Endothelial cell of umbilical vein (primary cell): ENCODE data around the gene SPAG16. TPM values are rescaled to one million over a fixed set of nuclear protein-coding genes. Genes with fewer than 3 reads are reported as not detected.

Source experiments
- BruUV-seq: library from RNA; stranded (reverse); fragments of 400-500 nt; replicated peaks from 2 replicates; lab custom pipeline; 2021; lab: Mats Ljungman, UMichigan
- CTCF ChIA-PET: fragments of 300-600, 350-600 bp; sonication (Branson Sonifier 250); formaldehyde crosslinking; loops from one replicate; lab custom pipeline; 2021; ENCODE audit warnings: antibody characterized with exemption, inconsistent platforms; lab: Charles Lee
- POLR2A ChIA-PET: fragments of 300-600, 350-600 bp; sonication (Branson Sonifier 250); formaldehyde crosslinking; loops from one replicate; lab custom pipeline; 2021; ENCODE audit warnings: antibody characterized with exemption, inconsistent platforms; lab: Charles Lee
- DNase-seq: peaks from one replicate; pipeline ENCODE4 v3.0.0-alpha.2; 2011; ENCODE audit warnings: low read depth, low spot score
- FAIRE-seq: peaks from 2 replicates; lab custom pipeline; 2011; peaks lifted over from hg19 to GRCh38; lab: Jason Lieb, UNC
- H2AFZ ChIP-seq: 2 replicates; pipeline ENCODE4 v1.6.0; 2012; ENCODE audit warnings: low read depth, low read length, control low read depth, inconsistent platforms
- H3K27ac ChIP-seq: 2 replicates; pipeline ENCODE4 v1.5.1; 2011; ENCODE audit warnings: low read depth, mild to moderate bottlenecking, control low read depth, low read length, moderate library complexity; ENCODE audit not compliant: insufficient read depth
- H3K27me3 ChIP-seq, 2 experiments: 2 replicates each; pipeline versions ENCODE4 v1.6.0 to v1.6.1; 2011; ENCODE audit warnings: low read length in 2 of 2, mixed read lengths in 1 of 2; ENCODE audit not compliant: control insufficient read depth in 2 of 2, insufficient read depth in 2 of 2
- H3K36me3 ChIP-seq, 2 experiments: 2 replicates in 1 of 2; 3 replicates in 1 of 2; pipeline ENCODE4 v1.5.1; 2011; ENCODE audit warnings: low read length in 2 of 2, mild to moderate bottlenecking in 1 of 2, moderate library complexity in 1 of 2; ENCODE audit not compliant: control insufficient read depth in 2 of 2, insufficient read depth in 2 of 2; ENCODE audit errors: extremely low read depth in 1 of 2
- H3K4me1 ChIP-seq: 3 replicates; pipeline ENCODE4 v1.5.1; 2011; ENCODE audit warnings: mild to moderate bottlenecking, low read length; ENCODE audit not compliant: control insufficient read depth, insufficient read depth; ENCODE audit errors: extremely low read depth
- H3K4me2 ChIP-seq: 2 replicates; pipeline ENCODE4 v1.6.1; 2011; ENCODE audit warnings: low read length, control low read depth, mixed read lengths; ENCODE audit not compliant: insufficient read depth
- H3K4me3 ChIP-seq, 3 experiments: fragments of 200-600 bp in 1 of 3; sonication (generic), shearing (Covaris generic) in 1 of 3; replicated peaks in 1 of 3; 2 replicates each; pipeline ENCODE4 v1.5.1; 2011 to 2016; ENCODE audit warnings: control low read depth in 3 of 3, low read length in 3 of 3, mild to moderate bottlenecking in 2 of 3, inconsistent platforms in 1 of 3, low read depth in 1 of 3, moderate library complexity in 1 of 3; ENCODE audit not compliant: insufficient read depth in 1 of 3
- H3K79me2 ChIP-seq: 2 replicates; pipeline ENCODE4 v1.6.0; 2012; ENCODE audit warnings: low read length, inconsistent platforms; ENCODE audit not compliant: control insufficient read depth, insufficient read depth
- H3K9ac ChIP-seq: replicated peaks from 2 replicates; pipeline ENCODE3; 2011; ENCODE audit warnings: low read length, control low read depth; ENCODE audit not compliant: insufficient read depth; ENCODE audit errors: extremely low read depth
- H3K9me1 ChIP-seq: replicated peaks from 3 replicates; pipeline ENCODE4 v1.6.0; 2011; ENCODE audit warnings: mild to moderate bottlenecking, low read length; ENCODE audit not compliant: control insufficient read depth, insufficient read depth; ENCODE audit errors: extremely low read depth
- H3K9me3 ChIP-seq: replicated peaks from 2 replicates; pipeline ENCODE4 v1.5.1; 2012; ENCODE audit warnings: low read length, inconsistent platforms; ENCODE audit not compliant: control insufficient read depth, insufficient read depth
- H4K20me1 ChIP-seq: replicated peaks from 2 replicates; pipeline ENCODE3; 2011; ENCODE audit warnings: mild to moderate bottlenecking, low read length; ENCODE audit not compliant: control insufficient read depth, insufficient read depth; ENCODE audit errors: extremely low read depth
- CTCF ChIP-seq, 2 donors: IDR thresholded peaks; 1 replicate in 1 of 2; 2 replicates in 1 of 2; pipeline ENCODE4 v1.5.1; 2011; ENCODE audit warnings: low read length in 2 of 2, mild to moderate bottlenecking in 2 of 2, moderate library complexity in 2 of 2, control low read depth in 1 of 2, inconsistent platforms in 1 of 2, low read depth in 1 of 2; ENCODE audit not compliant: insufficient read depth in 1 of 2; ENCODE audit errors: extremely low read depth in 1 of 2
- EZH2 ChIP-seq: IDR thresholded peaks from 2 replicates; pipeline ENCODE4 v1.6.1; 2012; ENCODE audit warnings: borderline replicate concordance, low read depth, mild to moderate bottlenecking, moderate library complexity, low read length, inconsistent platforms; ENCODE audit not compliant: severe bottlenecking
- FOS ChIP-seq: IDR thresholded peaks from 2 replicates; pipeline ENCODE4 v1.6.1; 2011; ENCODE audit warnings: mild to moderate bottlenecking, low read length, moderate library complexity, borderline replicate concordance; ENCODE audit not compliant: insufficient read depth
- GATA2 ChIP-seq: IDR thresholded peaks from 2 replicates; pipeline ENCODE4 v1.7.0; 2011; ENCODE audit warnings: low read depth, mild to moderate bottlenecking, moderate library complexity, mixed read lengths, low read length; ENCODE audit not compliant: insufficient read length, insufficient read depth
- JUN ChIP-seq: IDR thresholded peaks from 2 replicates; pipeline ENCODE4 v1.6.1; 2011; ENCODE audit warnings: borderline replicate concordance, low read depth; ENCODE audit not compliant: insufficient read length, insufficient read depth
- MAX ChIP-seq: IDR thresholded peaks from 2 replicates; pipeline ENCODE4 v1.6.1; 2011; ENCODE audit not compliant: insufficient read depth, insufficient read length
- MYC ChIP-seq: IDR thresholded peaks from one replicate; pipeline ENCODE4 v1.6.1; 2011; ENCODE audit warnings: mild to moderate bottlenecking, low read depth, low read length
- POLR2A ChIP-seq: IDR thresholded peaks from 2 replicates; pipeline ENCODE4 v1.6.1; 2012; ENCODE audit warnings: low read depth, mild to moderate bottlenecking, control low read depth, low read length
- POLR2AphosphoS5 ChIP-seq: IDR thresholded peaks from 2 replicates; pipeline ENCODE4 v1.6.1; 2012; ENCODE audit warnings: low read depth, mild to moderate bottlenecking, control low read depth, low read length, moderate library complexity; ENCODE audit not compliant: insufficient read depth
- dilution Hi-C: fragments of 300-500 bp; cut with MboI; formaldehyde crosslinking; loops from one replicate; pipeline ENCODE4 v1.15.0; 2019; ENCODE audit warnings: low sequenced_read_pairs; ENCODE audit not compliant: extremely low pct_ligation_motif_present
- intact Hi-C: fragments of 100-400 bp; cut with micrococcal nuclease; formaldehyde crosslinking; loops from one replicate; pipeline ENCODE4 v1.10.0; 2022
- polyA plus RNA-seq, 4 experiments: library from polyadenylated mRNA; depleted of rRNA in 3 of 4; stranded (reverse) in 3 of 4; unstranded in 1 of 4; fragments of >200 nt; gene quantifications; 2 replicates each; pipeline versions ENCODE4 v1.2.1 to v1.2.3, GENCODE V29; 2011 to 2012; ENCODE audit warnings: missing spikeins in 1 of 4
- total RNA-seq: library from RNA; stranded (reverse); gene quantifications from 2 replicates; pipeline ENCODE4 v1.2.3, GENCODE V29; 2021

Gene SPAG16
- total and polyA plus RNA-seq, 2 donors (not counting 3 experiments of a cell fraction or from before 2014, with no cell fraction given) = 4.0 to 7.7 TPM

- H3K4me3 ChIP-seq = no peak overlapping the region
- no peak overlapping the region for H2AFZ ChIP-seq
- H3K9ac ChIP-seq = no peak overlapping the region
- intact Hi-C loops (no loop called here), dilution Hi-C loops (no loop called here)
- BruUV-seq = no TSS peak
- no peak for FAIRE-seq
- no peaks in the 10 kb centered on the region for H3K4me1 ChIP-seq
- H3K79me2 ChIP-seq = no peaks in the 10 kb centered on the region
- no peaks in the 10 kb centered on the region for H3K9me1 ChIP-seq
- no peak for DNase-seq
- no peak overlapping the region for H3K27ac ChIP-seq
- POLR2A ChIA-PET = no interaction called here
- CTCF ChIA-PET = no interaction called here
- no peak overlapping the region for H3K4me2 ChIP-seq
- H3K36me3 ChIP-seq = no peaks in the 10 kb centered on the region
- H3K9me3 ChIP-seq = no peaks in the 10 kb centered on the region
- no peaks in the 10 kb centered on the region for H4K20me1 ChIP-seq
- TF ChIP-seq GATA2 = no peak
- TF ChIP-seq MAX = no peak
- no peak for TF ChIP-seq POLR2AphosphoS5
- no peak for TF ChIP-seq EZH2
- TF ChIP-seq POLR2A = no peak
- no peak for TF ChIP-seq MYC
- H3K27me3 ChIP-seq = no peaks in the 10 kb centered on the region
These were observed 1074.2 kb downstream of the SPAG16 start for GRCh38 chr2:214358506-214358905.

- CTCF ChIA-PET = no interaction called here
- no peak for TF ChIP-seq MAX
- TF ChIP-seq JUN = no peak
- TF ChIP-seq POLR2A = no peak
- TF ChIP-seq GATA2 = no peak
- no peak for TF ChIP-seq MYC
- no peak for TF ChIP-seq FOS
- no peak for TF ChIP-seq POLR2AphosphoS5
- TF ChIP-seq CTCF (IDR thresholded peaks at IDR 0.05; ENCODE audit: extremely low read depth in 1 of 2, insufficient read depth in 1 of 2, low read depth in 1 of 2, low read length in 2 of 2) = no peak
- no peak for TF ChIP-seq EZH2
- dilution Hi-C loops = no loop called here
These were observed 1076.9 kb downstream of the SPAG16 start for GRCh38 chr2:214361116-214361515.

More at GRCh38 chr2:214361116-214361515, 1076.9 kb downstream of the SPAG16 start:
- H3K27me3 ChIP-seq = no peaks in the 10 kb centered on the region
- H3K9me3 ChIP-seq = no peaks in the 10 kb centered on the region
- DNase-seq (no peak), FAIRE-seq (no peak)
- H3K9me1 ChIP-seq = no peaks in the 10 kb centered on the region
- H3K27ac ChIP-seq = no peak overlapping the region
- H3K79me2 ChIP-seq = no peaks in the 10 kb centered on the region
- POLR2A ChIA-PET = no interaction called here
- no peaks in the 10 kb centered on the region for H3K4me1 ChIP-seq
- no peaks in the 10 kb centered on the region for H3K36me3 ChIP-seq
- no peak overlapping the region for H2AFZ ChIP-seq
- H4K20me1 ChIP-seq = no peaks in the 10 kb centered on the region
- intact Hi-C loops = loop anchor here (5.0 kb wide), 1 partner anchor 526 kb away; no protein-coding TSS in a partner anchor
- no peak overlapping the region for H3K9ac ChIP-seq
- H3K4me2 ChIP-seq = no peak overlapping the region
- BruUV-seq = no TSS peak
- no peak overlapping the region for H3K4me3 ChIP-seq
